ENCODE data around the gene GTF3C1.

DNA sequence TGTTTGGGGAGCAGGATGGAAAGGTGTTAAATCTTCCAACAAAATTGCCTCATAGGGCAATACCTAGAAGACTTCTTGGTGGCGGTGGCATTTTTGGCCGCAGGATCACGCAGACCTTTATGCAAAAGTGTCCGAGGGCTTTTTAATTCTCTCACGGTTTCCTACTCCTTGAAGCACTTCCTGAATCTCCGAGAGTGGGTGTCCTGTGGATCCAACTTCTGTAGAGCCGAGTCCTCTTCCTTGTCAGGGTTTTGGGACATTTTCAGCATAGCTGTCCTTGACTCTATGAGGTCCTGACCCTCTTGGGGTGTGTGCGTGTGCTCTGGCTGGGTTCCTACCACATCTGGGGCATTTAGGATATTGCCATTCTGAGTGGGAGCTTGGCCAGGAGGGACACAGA is 116.1 kb downstream of the GTF3C1 start:
- TF ChIP-seq, protein P1, sequence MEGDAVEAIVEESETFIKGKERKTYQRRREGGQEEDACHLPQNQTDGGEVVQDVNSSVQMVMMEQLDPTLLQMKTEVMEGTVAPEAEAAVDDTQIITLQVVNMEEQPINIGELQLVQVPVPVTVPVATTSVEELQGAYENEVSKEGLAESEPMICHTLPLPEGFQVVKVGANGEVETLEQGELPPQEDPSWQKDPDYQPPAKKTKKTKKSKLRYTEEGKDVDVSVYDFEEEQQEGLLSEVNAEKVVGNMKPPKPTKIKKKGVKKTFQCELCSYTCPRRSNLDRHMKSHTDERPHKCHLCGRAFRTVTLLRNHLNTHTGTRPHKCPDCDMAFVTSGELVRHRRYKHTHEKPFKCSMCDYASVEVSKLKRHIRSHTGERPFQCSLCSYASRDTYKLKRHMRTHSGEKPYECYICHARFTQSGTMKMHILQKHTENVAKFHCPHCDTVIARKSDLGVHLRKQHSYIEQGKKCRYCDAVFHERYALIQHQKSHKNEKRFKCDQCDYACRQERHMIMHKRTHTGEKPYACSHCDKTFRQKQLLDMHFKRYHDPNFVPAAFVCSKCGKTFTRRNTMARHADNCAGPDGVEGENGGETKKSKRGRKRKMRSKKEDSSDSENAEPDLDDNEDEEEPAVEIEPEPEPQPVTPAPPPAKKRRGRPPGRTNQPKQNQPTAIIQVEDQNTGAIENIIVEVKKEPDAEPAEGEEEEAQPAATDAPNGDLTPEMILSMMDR (IDR thresholded peaks at IDR 0.05) = no peak
- TF ChIP-seq POLR2A (IDR thresholded peaks at IDR 0.05) (no peak), EP300 (IDR thresholded peaks at IDR 0.05) (no peak), POLR2AphosphoS5 (IDR thresholded peaks at IDR 0.05) (no peak)
